PFSK-1 (cell line): ENCODE data around the gene GTPBP6.

Experiments
- FOXP2 ChIP-seq: optimal IDR thresholded peaks from 2 replicates; pipeline ENCODE3; 2011; ENCODE audit warnings: borderline replicate concordance, control low read depth, inconsistent platforms; ENCODE audit not compliant: insufficient read depth; ENCODE audit errors: extremely low read length, extremely low read depth
- POLR2AphosphoS5 ChIP-seq: IDR thresholded peaks from 2 replicates; pipeline ENCODE4 v1.6.1; 2012; ENCODE audit warnings: low read depth, mild to moderate bottlenecking, control low read depth, low read length, moderate library complexity
- TAF1 ChIP-seq: IDR thresholded peaks from 2 replicates; pipeline ENCODE4 v1.6.1; 2012; ENCODE audit warnings: low read length, control low read depth, borderline replicate concordance; ENCODE audit not compliant: insufficient read depth
- TF ChIP-seq, protein P1 (sequence below), 2 experiments: IDR thresholded peaks; 2 replicates each; pipeline versions ENCODE4 v1.6.1 to v1.8.0; 2011 to 2012; ENCODE audit warnings: low read depth in 2 of 2, low read length in 2 of 2, control low read depth in 1 of 2, inconsistent platforms in 1 of 2, mild to moderate bottlenecking in 1 of 2, moderate library complexity in 1 of 2; ENCODE audit not compliant: insufficient read depth in 1 of 2

DNA sequence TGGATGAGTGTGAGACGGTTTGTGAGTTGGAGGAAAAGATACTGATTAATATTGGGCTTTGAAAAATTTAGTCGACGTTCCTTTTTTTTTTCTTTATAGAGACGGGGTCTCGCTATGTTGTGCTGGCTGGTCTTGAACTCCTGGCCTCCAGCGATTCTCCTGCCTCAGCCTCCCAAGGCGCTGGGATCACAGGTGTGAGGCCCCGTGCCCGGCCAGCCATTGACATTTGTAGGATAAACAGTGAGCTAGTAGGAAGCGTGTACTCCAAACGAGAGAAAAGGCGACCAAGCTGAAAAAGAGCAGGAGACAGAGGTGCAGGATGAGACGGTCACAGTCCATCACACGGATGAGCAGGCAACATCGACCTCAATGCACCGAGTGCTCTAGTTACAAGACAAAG lies 48.8 kb upstream of the GTPBP6 start:
- no peak for TF ChIP-seq POLR2AphosphoS5
- no peak for TF ChIP-seq TAF1
- no peak for TF ChIP-seq FOXP2
- TF ChIP-seq, protein P1, sequence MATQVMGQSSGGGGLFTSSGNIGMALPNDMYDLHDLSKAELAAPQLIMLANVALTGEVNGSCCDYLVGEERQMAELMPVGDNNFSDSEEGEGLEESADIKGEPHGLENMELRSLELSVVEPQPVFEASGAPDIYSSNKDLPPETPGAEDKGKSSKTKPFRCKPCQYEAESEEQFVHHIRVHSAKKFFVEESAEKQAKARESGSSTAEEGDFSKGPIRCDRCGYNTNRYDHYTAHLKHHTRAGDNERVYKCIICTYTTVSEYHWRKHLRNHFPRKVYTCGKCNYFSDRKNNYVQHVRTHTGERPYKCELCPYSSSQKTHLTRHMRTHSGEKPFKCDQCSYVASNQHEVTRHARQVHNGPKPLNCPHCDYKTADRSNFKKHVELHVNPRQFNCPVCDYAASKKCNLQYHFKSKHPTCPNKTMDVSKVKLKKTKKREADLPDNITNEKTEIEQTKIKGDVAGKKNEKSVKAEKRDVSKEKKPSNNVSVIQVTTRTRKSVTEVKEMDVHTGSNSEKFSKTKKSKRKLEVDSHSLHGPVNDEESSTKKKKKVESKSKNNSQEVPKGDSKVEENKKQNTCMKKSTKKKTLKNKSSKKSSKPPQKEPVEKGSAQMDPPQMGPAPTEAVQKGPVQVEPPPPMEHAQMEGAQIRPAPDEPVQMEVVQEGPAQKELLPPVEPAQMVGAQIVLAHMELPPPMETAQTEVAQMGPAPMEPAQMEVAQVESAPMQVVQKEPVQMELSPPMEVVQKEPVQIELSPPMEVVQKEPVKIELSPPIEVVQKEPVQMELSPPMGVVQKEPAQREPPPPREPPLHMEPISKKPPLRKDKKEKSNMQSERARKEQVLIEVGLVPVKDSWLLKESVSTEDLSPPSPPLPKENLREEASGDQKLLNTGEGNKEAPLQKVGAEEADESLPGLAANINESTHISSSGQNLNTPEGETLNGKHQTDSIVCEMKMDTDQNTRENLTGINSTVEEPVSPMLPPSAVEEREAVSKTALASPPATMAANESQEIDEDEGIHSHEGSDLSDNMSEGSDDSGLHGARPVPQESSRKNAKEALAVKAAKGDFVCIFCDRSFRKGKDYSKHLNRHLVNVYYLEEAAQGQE (IDR thresholded peaks at IDR 0.05; ENCODE audit: insufficient read depth in 1 of 2, low read depth in 2 of 2, low read length in 2 of 2): no peak
